Left renal pelvis (tissue), 4 donors: ENCODE measurements around the gene SSBP2. TPM values are rescaled to one million over a fixed set of nuclear protein-coding genes. Genes with fewer than 3 reads are reported as not detected.
A peak's percentile ranks its signal among the peaks of the same experiment; 100 is the strongest.
"Not testable (repeated sequence)": the region's sequence is repeated elsewhere in the genome, so short reads cannot be mapped to it uniquely, and the experiment has no call there.

Experiments
- DNase-seq, 4 donors: peaks; one replicate each; pipeline ENCODE4 v3.0.0-alpha.2; 2013; ENCODE audit warnings: low read depth in 4 of 4, low spot score in 3 of 4
- polyA plus RNA-seq, 4 donors: library from polyadenylated mRNA; unstranded; fragments of 120-200 nt; gene quantifications; one replicate each; pipeline ENCODE4 v1.2.1, GENCODE V29; 2013; ENCODE audit not compliant: insufficient read length in 4 of 4

SSBP2 gene
- polyA plus RNA-seq, 4 donors, result 85.6 to 125 (median 93.6) TPM

- DNase-seq, result no peak
Observed at GRCh38 chr5:81747030-81747429, 3.9 kb downstream of the SSBP2 start.

DNA sequence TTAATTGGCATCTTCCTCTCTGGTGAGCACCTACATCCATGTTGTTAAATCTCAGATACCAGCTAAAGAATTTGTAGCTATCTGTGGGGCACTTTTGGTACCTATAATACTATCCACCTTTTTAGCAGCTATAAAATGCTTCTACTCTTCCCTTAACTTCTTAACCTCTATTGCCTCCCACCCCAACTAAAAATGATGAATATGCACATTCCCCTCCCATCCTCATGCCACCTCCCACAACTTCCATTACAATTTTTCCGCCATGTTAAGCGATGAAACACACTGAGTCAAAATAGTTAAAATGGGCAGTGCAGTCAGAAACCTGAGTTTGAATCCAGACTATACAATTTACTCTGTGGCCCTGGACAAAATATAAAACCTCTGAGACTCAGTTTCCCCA is 10.1 kb downstream of the SSBP2 start:
- DNase-seq, result no peak

DNA sequence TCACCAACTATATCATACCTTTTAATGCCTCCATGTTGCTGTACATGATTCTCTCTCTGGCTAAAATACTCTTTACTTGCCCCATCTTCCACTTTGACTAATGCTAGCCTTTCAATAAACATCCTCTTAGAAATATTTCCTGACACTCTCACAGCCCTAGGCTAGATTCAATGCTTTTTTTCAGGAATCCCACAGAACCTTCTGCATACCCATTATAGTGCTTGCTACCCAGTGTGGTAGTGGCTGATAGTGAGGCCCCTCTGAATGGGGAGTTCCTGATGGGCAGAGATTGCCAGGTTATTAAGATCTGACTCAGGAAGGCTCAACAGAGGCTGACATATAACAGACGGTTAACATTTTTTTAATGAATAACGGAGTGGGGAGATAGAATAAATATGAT is 11.6 kb downstream of the SSBP2 start:
- no peak for DNase-seq

DNA sequence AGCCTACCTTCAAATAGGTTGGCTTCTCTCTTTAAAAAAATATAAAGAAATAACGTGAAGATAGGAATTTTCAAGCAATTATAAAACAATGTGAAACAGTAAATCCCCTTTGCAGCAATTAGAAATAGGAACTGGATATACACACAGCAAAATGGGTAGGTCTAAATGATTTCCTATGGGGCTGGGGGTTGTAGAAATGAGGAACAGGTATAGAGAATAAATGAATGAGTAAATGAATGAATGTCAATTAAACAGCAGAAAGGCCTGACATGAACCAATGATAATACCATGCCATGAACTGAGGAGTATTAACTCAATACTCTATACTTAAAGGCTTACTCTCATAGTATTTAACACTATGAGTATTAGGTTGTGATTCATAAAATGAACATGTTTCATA is 21.6 kb downstream of the SSBP2 start:
- no peak for DNase-seq

- no peak for DNase-seq
Observed at GRCh38 chr5:81728301-81728700, 22.6 kb downstream of the SSBP2 start.

- DNase-seq, result no peak
Observed at GRCh38 chr5:81726297-81726696, 24.6 kb downstream of the SSBP2 start.

GRCh38 chr5:81724571-81724970 is 26.3 kb downstream of the SSBP2 start:
- no peak for DNase-seq

- no peak for DNase-seq
Observed at GRCh38 chr5:81724108-81724507, 26.8 kb downstream of the SSBP2 start.

GRCh38 chr5:81721049-81721448 is 29.8 kb downstream of the SSBP2 start:
- no peak for DNase-seq

GRCh38 chr5:81719743-81720345 is 31.1 kb downstream of the SSBP2 start:
- DNase-seq, result no peak

GRCh38 chr5:81718300-81718699 is 32.6 kb downstream of the SSBP2 start:
- DNase-seq, result peak in 1 of 4 donors; percentile 17

DNA sequence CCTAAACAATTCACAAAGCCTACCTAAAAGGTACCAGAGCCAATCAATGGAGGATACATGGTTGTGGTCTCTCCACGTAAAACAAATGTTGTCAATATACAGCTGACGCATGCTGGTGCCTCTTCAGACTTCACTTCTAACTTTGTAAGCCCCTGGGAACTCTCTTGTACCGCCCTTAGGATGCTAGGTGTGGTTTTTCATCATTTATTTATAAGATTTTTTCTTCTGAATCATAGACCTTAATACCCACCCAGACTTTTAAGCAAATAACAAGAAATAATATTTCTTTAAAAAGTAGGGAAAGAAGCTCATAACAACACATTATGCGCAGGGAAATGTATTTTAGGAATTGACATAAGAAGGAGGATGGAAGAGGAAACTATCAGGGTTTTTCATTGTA is 33.0 kb downstream of the SSBP2 start:
- DNase-seq, result no peak

DNA sequence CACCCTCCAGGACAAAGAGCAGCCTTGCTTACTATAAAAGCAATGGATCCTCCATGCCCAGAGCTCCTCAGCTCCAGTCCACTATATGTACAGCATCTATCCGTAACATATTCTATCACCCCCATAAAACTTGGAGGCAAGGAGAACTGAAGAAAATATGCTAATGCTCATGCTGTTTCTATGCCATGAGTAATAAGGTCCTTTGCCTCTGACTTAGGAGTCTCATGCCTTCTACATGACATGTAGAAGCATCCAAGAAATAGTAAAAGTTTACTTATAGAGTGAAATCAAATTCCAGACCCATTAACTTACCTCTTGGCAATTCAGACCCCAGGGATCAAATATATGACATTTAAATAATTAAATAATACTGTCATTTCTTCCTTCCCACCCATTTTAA is 33.7 kb downstream of the SSBP2 start:
- DNase-seq, result no peak

DNA sequence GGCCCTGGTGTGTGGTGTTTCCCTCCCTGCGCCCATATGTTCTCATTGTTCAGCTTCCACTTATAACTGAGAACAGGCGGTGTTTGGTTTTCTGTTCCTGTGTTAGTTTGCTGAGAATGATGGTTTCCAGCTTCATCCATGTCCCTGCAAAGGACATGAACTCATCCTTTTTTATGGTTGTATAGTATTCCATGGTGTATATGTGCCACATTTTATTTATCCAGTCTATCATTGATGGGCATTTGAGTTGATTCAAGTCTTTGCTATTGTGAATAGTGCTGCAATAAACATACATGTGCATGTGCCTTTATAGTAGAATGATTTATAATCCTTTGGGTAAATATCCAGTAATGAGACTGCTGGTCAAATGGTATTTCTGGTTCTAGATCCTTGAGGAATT is 36.8 kb downstream of the SSBP2 start:
- DNase-seq, result not testable (repeated sequence)

DNA sequence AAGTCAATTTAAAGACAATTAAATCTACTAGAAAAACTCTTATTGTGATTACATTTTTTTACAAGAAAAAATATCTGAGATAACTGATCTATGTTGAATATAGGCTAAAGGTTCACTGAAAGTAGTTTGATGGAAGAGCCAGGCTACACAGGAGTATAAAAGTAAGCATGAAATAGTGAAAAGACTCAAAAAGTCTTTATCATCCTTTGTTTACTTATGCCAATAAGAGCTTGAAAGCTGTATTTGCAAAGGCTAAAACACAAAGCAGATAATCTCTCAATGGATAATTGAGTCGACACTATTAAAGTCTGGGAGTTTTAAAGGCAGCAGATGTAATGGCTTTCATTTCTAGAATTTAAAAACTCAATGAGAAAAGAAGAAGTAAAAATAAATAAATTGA is 42.0 kb downstream of the SSBP2 start:
- no peak for DNase-seq

DNA sequence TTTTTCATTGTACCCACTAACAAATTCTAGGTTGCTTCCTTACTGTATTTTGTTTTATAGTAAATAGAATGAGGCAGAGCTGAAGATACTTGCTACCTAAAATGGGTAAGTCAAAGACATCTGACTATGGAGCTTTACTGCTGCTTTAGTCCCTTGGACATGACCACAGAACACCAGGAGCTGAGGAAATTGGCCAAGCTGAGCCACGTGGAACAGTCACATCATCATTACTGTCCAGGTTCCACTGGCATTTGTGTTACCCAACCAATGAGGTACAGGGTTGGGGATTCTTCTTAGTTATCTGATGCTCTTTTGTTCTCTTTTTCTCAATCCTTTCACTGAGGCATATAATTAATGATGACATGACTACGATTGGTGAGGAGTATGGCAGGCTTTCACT is 47.1 kb downstream of the SSBP2 start:
- DNase-seq, result no peak

DNA sequence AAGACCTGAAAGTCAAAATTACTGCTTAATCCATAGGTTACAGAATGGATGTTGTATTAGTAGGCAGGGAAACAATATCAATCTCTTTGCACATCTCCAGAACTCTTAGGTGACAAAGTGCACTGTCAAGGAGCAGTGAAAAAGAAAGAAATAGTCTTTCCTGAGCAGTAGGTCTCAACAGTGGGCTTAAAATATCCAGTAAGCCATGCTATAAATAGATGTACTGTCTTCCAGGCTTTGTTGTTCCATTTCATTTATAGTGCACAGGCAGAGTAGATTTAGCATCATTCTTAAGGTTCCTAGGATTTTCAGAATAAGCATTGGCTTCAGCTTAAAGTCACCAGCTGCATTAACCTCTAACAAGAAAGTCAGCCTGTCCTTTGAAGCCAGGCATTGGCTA is 50.7 kb downstream of the SSBP2 start:
- DNase-seq, result no peak

DNA sequence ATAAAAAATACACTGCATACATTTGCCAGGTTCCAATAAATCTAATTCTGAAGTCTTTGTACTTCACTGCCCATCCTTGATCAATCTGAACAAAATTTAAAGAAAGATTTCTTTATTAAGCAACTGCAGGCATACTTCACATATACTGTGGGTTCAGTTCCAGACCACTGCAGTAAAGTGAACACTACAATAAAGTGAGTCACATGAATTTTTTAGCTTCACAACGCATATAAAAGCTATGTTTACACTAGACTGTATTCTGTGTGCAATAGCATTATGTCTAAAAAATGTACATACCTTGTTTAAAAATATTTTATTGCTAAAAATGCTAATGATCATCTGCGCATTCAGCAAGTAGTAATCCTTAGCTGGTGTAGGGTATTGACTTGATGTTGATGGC is 52.1 kb downstream of the SSBP2 start:
- DNase-seq, result no peak

GRCh38 chr5:81696418-81697397 is 54.2 kb downstream of the SSBP2 start:
- DNase-seq, result no peak

DNA sequence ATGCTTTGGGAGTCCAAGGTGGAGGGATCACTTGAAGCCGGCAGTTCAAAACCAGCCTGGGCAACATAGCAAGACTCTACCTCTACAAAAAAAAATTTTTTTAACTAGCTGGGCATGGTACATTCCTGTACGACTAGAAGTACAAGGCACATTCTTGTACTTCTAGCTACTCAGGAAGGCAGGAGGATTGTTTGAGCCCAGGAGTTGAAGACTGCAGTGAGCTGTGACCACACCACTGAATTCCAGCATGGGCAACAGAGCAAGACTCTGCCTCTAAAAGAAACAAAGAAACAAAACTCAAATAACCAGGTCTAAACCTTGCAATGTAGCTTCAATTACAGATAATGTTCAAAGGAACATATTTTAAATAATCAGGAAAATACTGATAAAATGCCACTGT is 56.2 kb downstream of the SSBP2 start:
- peak in 1 of 4 donors; percentile 14 for DNase-seq

- DNase-seq, result no peak
Observed at GRCh38 chr5:81688215-81688614, 62.7 kb downstream of the SSBP2 start.

- DNase-seq, result no peak
Observed at GRCh38 chr5:81687292-81687691, 63.6 kb downstream of the SSBP2 start.
